NCI-H187 (cell line): ENCODE data around the gene CCDC15.

Experiments
- DNase-seq, 2 experiments: peaks; one replicate each; lab custom pipeline; 2025; lab: John Stamatoyannopoulos, UW

Gene CCDC15

DNA sequence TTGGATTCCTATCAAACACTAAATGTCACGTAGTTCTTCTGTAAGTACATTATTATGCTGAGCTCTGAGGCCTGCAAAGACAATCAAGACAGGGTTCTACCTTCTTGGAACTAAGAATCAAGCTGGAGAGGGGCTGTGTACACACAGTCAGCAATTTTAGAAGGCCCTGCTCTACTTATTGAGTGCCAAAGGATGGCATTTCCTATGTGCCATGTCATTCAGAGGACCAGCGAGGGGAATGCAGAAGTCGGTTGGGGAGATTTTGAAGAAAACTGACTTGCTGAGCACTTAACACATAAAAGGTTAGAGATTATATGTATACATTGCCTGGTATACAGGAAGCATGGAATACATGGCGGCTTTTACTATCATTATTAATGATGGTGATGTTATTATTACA is 114.4 kb downstream of the CCDC15 start:
- DNase-seq = no peak

DNA sequence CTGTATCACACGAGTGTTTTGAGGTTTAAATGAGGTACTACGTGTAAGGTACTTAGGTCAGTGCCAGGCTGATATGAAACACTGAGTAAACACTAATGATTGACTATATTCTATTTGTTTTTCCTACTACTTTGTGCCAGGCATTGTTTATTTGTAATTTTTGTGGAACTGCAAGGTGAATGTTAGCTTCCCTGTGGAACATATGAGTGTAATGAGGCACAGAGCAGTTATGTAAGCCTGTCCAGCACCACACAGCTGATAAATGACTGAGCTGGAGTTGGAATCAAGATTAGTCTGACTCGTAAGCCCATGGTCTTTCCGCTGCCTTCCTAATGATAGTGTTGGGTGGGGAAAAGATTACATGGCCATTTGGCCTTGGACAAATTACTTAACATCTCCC is 115.0 kb downstream of the CCDC15 start:
- no peak for DNase-seq

DNA sequence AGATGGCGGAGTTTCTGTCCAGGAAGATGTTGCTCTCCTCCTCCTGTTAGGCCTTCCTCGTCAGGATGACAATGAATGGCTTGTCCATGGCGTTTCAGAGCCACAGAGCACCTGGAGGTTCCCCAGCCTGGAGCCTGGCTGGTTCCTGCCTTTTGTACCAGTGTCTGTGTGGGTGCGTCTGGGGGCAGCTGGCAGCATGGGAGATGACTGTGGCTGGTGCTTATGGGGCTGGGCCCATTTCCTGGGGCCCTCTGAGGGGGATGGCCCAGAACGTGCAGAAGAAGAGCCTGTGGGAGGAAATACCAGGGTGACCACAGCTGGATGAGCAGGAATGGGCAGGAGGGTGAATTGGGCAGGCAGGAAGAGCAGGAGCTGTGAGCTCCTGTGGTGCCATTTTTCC is 115.8 kb downstream of the CCDC15 start:
- no peak for DNase-seq

DNA sequence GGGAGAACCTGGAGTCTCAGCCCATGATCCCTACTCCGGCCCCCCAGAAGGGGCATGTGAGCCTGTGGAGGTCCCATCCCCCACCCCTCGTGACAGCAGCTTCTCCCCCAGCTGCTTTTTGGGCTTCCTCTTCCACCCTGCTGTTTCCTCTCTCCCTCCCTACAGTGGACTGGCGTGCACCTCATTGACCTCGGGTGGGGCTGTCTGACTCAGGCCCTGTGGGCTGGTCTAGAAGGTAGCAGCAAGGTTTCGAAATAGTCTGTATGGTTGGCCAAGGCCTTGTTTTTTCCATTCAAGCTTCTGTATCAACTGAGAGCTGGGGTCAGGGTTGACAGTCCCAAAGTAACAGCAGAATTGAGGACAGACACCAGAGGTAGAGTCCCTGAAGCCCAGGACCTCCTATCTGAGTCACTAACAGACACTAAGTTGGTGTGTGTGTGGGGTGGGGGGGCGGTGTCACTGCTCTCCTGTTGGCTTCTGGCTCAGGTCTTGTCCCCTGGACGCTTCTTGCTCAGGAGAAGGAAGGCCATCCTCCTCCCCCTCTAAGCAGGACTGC is 116.8 kb downstream of the CCDC15 start:
- no peak for DNase-seq

DNA sequence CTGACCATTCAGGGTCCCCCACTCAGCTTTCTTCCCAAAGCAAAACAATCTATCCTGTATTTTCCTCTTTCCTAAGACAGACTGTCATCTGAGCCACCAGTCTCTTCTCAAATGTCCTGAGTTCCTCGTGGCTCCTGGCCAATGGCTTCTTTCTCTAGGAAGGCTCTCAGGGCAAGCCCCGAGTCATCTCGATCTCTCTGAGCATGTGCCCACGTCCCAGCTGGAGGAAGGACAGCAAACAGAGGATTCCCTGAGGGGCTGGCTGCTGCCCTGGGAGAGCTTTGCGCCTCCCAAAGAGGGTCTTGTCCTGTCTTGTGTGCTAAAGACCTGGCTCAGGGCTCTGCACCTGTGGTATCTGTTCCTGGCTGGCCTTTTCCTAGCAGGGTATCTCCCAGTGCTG is 117.4 kb downstream of the CCDC15 start:
- DNase-seq = no peak

DNA sequence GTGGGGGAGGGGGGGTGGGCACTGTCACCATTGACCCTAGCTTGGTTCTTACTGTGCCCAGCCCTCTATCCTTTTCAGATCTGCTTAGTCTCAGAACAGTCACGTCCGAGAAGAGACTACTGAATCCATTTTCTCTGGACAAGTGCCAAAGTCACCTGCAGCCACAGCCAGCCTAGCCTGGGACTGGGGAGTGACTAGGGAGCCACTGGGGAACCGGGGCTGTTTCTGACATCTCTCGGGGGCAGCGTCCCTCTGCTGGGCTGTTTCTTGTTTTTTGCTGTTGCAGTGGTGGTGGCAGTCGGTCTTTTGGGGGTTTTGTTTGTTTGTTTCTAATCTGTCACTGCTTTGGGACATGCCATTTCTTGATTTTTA is 117.8 kb downstream of the CCDC15 start:
- no peak for DNase-seq

DNA sequence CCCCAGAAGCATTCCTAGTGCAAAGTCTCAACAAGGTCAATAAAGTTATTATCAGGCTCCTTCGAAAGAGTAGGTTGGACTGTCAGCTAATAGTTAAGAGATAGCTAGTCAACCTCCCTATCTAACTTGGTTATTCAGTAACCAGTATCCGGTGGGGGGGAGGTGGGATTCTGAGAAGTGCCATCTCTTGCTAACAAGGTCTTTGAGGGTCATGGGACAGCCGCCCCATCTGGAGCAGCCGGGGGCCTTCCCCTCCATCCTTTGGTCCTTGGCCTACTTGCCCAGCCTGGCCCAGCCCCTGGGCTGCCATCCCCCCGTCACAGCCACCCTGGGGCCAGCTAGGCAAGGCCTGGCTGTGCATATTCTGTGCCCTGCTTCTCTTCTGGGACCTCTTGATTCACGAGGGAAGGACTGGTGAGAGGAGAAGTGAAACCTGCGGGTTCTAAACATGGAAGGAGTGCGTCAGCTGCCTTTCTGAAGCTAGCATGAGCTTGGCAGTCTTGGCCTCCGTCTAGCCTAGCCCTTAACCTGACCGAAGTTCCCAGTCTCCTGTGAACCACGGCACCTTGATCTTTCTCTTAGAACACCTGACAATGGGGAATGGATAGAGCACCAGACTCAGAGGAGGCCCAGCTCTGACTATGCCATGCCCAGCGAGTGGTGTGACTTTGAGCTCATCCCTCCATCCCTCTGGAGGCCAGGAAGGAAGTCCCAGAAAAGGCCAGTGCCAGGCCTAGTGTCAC is 118.4 kb downstream of the CCDC15 start:
- DNase-seq = no peak

DNA sequence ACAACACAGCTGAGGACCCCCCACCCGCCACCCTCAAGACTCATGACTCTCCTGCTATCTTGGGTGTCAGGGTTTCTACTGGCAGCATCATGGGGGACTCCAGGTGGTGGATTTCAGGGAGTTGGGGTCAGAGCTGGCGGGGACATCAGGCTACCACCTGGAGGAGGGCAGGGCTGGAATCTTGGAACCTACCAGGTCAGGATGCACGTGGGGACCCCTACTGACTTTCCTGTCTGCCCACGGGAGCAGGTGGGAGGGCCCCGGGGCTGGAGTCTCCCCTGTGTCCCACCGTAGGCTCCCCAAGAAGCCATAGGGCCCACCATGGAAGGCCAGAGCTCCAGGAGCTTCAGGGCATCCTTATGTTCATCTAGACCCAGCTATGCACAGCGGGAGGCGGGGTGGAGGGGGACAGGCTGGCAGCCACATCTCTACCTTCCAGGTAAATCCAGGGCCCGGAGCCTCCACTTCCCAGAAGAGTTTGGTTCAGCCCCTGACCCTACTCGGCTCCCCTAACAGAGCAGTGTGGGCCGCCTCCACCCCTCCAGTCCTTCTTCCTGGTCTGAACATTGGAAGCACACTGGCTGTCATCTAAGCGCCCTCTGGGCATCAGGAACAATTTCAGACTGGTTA is 119.1 kb downstream of the CCDC15 start:
- DNase-seq = no peak

DNA sequence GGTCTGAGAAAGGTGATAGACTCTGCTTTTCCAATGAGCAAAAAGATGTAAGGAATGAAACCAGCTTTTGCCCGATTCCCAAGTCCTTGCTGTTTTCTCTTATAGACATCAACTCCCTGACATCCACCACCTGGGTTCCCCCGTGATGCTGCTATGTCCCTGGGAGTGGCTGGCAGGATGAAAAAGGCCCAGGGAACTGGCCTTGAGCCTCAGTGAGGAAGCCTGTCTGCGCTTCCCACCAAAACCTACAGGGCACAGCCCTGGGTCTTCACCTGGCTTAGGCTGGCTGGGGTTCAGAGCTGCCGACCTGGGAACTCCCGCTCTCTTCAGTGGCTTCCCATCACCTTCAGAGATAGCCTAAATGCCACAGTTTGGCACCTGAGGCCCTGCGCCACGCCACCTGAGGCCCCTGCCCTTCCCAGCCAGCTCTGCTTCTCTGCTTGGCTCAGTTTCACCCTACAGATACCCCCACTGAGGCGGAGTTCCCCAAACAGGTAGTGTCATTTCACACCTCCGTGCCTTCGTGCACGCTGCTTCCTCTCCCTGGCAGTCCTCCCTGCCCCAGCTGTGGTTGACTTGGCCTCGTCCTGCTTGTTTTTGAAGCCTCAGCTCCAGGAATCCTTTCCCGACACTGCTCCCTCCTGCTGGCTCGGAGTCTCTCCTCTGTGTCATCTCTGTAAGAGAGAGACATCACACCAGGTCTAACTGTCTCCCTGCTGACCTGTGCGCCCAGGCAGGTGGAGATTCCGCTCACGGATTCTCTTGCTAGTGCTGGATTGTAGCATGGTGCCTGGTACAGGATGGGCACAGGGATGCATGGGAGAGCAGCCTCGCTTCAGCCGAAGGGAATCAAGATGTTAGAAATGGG is 119.8 kb downstream of the CCDC15 start:
- no peak for DNase-seq

DNA sequence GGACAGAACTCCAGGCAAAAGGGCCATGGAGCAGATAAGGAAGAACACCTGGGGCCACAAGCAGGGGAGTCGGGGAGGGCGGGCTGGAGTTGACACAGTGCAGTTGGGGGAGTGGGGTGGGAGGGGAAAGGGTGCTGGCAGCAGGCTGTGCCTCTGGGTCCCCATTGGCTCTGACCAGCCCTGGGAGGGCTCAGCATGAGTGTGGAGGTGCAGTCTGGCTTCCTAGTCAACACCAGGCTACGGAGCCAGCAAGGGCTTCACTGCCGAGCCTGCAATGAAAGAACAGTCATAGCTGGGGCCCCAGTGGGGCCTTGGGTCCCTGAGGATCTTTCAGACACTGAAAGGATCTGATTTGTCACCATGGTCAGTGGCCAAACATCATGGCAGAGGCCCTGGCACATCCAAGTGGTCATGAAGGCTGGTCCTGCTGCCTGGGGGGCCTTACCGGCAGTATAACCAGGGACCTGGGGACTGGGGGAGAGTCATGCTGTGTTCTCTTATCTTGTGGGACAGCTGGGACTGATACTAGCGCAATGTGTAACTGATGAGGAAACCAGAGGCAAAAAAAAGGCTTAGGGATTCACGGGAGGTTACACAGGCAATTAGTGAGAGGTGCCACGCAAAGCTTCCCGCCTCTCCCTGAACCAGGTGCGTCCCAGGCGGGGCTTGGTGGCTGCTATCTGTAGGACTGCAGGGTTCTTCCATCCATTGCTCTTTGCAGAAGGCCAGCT is 120.7 kb downstream of the CCDC15 start:
- DNase-seq = no peak

DNA sequence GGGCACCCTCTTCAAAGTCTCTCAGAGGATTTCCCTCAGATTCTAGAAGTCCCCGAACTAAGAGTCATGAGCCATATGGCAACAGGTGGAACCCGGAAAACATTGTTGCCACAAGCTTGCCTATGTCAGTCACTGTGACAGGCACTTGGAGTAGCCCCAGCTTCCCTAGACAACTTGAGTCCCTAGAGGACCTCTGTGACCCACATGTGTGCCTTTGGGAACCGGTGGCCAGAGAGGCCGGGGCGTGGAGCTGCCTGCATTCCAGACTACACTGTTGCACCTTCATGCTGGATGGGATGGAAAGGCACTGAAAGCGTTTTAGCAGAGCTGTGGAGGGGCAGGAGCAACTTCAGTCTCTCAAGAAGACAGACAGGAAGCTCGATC is 121.2 kb downstream of the CCDC15 start:
- no peak for DNase-seq

DNA sequence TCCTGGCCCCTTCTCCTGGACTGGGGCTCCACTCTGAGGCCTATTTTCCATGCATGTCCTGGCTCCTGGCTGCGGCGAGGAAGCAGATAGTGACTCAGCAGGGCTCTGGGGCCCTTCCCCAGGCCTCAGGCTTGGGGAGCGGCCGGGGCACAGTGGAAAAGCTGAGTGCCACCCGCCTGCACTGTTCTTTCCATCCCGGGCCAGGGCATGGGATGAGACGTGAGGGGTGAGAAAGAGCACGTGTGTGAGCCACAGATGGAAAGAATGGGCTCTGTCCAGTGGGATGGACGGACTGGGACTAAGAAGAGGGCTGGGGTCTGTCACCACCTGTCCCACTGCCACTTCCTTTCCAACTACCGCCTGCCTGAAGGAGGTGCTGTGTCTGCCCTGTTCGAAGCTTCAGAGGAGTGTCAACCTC is 121.9 kb downstream of the CCDC15 start:
- DNase-seq = no peak

DNA sequence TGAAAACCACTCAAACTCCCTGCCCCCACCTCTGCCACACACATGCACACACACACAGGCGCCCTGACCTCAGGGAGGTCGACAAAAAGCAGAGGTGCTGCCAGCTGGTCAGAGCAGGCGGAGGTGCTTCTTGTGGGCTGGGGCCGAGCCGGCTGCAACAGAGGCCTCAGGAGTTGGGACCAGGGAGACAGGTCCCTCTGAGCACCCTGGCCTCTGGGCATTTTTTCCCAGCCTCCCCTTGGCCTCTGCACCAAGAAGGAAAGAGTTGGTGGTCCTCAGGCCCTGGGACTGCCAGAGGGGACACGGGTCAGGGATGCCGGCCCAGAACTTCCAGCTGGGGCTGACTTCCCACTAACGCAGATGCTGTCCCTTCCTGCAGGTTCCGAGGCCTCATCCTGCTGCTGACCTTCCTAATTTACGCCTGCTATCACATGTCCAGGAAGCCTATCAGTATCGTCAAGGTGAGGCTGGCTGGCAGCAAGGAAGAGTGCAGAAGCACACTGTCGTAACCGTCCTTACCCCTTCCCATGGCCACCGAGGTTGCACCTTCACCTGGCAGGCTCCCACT is 122.5 kb downstream of the CCDC15 start:
- DNase-seq = no peak

DNA sequence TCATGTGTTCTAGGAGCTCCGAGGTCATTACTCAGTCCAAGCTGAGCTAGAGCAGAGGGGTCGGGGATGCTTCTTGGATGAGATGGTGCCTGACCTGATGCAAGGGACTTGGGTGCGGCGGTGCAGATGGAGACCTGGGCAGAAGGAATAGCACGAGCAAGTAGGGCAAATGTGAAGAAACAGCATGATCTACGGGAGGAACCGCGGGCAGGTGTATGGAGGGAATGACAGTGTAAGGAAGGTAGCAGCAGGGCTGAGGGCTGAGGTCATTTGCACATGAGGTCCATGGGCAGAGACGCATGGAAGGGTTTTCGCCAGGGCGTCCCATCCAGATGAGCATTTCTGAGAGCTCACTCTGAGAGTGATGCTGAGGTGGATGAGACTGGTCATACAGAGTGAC is 124.0 kb downstream of the CCDC15 start:
- DNase-seq = no peak

DNA sequence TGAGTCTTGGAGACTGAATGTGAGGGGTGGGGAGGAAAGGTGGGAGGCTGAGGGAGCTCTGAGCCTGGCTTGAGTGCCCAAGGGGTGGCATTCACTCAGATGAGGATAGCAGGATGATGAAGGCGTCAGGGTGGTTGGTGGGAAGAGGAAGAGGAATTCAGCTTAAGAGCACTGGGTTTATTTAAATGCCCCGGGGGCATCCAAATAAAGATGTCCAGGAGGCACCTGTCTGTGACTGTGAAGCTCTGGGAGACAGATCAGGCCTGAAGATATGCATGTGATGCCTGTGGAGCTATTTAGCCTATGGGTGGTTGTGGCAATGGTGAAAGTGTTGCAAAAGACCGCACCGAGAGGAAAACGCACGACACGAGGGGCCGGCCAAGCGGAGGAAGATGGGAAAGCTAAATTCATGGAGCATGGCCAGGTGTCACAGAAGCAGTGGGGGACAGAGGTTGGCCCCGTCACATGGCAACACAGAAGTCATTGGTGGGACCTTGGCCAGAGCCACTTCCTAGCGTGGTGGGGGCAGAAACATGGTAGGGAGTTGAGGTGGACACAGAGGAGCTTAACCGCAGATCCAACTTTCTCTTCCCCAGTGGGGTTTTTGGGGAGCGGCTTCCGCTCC is 124.6 kb downstream of the CCDC15 start:
- DNase-seq = no peak

DNA sequence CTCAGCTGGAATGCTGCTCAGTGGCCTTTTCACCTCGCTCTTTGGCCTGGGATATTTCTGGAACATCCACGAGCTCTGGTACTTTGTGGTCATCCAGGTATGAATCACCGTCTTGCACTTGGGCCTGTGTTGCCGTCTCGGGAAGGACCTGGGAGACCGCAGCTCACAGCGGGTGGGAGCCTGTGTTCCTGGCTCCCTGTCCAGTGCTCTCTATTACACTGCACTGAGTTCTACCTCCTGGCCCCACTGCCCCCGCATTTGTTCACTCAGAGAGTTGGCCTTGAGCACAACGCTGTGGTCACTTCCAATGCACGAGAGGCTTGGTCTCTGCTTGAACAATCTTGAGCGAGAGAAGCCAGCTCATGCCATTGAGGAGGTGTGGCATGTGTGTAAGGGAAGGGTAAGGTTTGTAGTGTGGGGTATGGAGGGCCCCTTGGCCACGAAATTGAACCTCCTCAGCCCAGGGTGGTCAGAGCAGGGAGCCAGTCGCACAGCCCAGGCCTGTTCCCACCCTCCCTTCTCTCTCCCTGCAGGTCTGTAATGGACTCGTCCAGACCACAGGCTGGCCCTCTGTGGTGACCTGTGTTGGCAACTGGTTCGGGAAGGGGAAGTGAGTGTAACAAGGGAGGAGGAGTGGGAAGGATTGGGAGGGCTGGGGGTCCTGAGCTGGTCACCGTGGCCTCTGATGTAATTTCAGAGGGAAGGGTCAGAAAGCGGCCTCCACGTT is 125.3 kb downstream of the CCDC15 start:
- no peak for DNase-seq

DNA sequence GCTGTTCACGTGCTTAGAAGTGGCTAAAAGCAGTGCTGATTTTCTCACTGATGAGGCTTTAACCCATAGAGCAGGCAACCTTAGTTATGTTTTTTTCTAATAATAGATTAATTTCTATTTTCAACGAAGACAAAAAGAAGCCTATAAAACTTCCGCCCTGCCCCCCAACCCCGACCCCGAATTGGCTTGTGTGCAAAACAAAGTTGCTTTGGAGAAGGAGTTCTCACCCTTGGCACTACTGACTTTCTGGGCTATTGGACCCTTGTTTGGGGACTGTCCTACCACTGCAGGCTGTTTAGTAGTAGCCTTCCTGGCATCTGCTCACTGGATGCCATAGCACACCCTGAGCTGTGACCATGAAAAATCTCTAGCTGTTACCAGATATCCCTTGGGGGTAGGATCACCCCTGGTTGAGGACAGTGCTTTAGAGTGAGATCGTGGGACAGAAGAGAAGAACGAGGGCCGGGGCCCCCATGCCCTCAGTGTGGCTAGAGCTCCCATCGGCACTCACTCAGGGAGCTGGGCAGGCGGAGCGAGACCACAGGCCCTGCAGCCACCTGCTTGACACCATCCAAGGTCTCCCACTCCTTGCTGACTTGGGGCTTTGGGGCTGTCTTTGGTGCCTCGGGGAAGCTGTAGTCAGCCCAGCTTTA is 126.0 kb downstream of the CCDC15 start:
- no peak for DNase-seq

DNA sequence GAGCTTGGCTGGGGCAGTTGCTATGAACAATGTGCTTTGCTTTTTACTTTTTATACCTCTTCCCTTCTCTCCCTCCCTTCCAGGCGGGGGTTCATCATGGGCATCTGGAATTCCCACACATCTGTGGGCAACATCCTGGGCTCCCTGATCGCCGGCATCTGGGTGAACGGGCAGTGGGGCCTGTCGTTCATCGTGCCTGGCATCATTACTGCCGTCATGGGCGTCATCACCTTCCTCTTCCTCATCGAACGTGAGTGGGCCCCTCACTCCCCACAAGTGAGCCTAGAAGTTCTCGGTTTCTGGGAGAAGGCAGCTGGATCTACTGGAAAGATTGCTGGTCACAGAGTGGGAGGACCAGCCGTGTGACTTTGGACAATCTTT is 126.5 kb downstream of the CCDC15 start:
- no peak for DNase-seq

DNA sequence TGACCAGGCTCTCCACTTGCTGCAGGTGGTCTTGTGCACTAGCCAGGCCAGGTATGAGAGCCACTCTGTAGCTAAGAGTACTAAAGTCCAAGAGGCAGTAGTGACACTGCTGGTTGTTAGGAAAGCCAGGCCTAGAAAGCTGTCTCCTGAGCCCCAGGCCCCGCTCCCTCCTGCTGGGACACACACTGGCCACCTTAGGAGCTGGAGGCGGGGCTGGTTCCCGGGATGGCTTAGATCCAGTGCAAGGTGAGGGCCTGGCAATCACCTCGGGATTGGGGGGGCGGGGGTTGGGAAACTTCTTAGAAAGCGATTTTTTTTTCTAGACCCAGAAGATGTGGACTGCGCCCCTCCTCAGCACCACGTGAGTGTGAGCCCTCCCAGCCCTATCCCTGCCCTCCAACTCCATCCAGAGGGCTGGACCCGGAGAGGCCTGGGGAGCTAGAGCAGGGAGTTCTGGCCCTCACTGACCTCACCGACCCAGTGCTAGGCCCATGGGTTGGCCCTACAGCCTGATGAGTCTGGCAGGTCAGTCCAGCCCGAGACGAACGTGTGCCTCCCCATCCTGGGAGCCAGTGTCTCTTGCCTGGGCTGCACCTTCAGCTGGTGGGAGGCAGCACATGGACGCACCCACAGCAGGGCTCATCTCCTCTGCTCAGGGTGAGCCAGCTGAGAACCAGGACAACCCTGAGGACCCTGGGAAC is 127.2 kb downstream of the CCDC15 start:
- no peak for DNase-seq
